Measurements from ENCODE around the gene MRPS5. TPM values are rescaled to one million over a fixed set of nuclear protein-coding genes. Genes with fewer than 3 reads are reported as not detected.

The MRPS5 gene
- total RNA-seq, 2 donors from 2014 or later, result 57.9 to 59.0 TPM

DNA sequence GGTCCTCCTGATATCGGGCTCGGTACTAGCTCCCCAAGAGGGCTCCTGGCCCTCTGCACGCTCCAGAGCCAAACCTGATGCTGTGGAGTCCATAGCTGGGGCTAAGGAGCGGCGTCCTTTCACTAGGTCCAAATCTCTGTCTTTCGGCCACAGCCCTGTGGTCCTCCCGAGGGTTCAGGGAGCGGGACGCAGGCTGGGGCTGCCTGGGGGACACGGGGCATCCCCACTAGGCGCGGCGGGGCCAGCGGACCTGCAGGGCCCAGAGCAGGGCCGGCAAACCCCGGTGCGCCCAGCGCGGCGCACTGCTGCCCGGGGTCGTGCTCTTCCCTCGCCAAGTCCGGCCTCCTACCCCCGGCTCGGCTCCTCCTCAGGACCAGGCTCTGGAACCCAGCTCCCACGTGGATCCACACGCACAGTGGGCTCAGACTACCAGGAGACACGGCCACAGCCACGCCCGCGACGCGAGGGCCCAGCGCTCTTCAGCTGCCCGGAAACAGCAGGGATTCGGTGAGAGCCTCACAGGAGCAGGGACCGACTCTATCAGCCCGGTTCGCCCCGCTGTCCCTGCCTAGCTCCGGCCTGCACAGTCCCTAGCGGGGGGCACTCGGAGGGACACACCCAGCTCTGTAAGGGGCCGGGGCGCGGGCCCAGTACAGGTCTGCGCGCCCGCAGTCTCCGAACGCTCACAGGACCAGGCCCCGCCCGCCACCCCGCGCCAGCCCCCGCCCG is 37.4 kb upstream of the MRPS5 start:
- Mint-ChIP-seq H3K9me3 (peaks cover 5% of the 10 kb centered on the region), H3K27ac (no peak overlapping the region), H3K4me1 (peaks cover 10% of the 10 kb centered on the region), H3K36me3 (ENCODE audit: low read depth) (peaks cover 41% of the 10 kb centered on the region), H3K27me3 (ENCODE audit: insufficient read depth) (peaks cover 4% of the 10 kb centered on the region), H3K4me3 (peak overlapping the region; percentile 75)
- H3K9me3 ChIP-seq (ENCODE audit: control insufficient read depth, low read length), result peaks cover 30% of the 10 kb centered on the region
- 7 to 17% methylated on average over 14 to 58 of the region's 58 CpGs for WGBS, 2 experiments (ENCODE audit: insufficient coverage in 1 of 2, insufficient read length in 1 of 2)
- no peak overlapping the region for H3K27ac ChIP-seq (ENCODE audit: low read depth, low read length)
- peaks cover 25% of the 10 kb centered on the region for H3K36me3 ChIP-seq (ENCODE audit: control insufficient read depth, insufficient read depth, low read length)
- H3K4me3 ChIP-seq (ENCODE audit: low read length), result peak overlapping the region; percentile 85
- no peaks in the 10 kb centered on the region for H3K4me1 ChIP-seq (ENCODE audit: control insufficient read depth, insufficient read depth, low read length)
- H3K9ac ChIP-seq (ENCODE audit: extremely low read depth, low read length, poor library complexity, severe bottlenecking), result peak overlapping the region; percentile 40
- no peak for TF ChIP-seq CTCF (conservative IDR thresholded peaks at IDR 0.05)
- H3K27me3 ChIP-seq (ENCODE audit: control insufficient read depth, insufficient read depth, low read length, poor library complexity, severe bottlenecking), result no peaks in the 10 kb centered on the region
- DNase-seq, result peak; percentile 81

DNA sequence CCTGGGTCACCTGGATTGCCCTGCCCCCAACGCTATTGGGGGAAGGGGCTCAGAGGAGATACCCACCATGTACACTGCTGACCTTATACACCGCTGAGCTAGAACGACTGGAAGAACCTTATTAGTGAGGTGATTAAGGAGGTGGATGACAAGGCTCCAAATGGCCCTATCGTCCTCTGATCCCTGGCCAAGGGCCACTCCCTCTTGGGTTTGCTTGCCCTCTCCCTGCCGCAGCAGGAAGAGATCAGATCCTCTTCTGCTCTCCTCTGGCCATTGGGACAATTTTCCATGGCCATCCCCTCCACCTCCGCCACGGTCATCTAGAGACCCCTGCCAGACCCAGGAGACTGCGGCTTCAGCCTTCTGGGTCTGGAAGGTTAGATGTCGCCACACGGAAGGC is 36.8 kb upstream of the MRPS5 start:
- Mint-ChIP-seq H3K4me3 (peak overlapping the region; percentile 75), H3K4me1 (peaks cover 8% of the 10 kb centered on the region), H3K9me3 (peaks cover 9% of the 10 kb centered on the region), H3K27me3 (ENCODE audit: insufficient read depth) (peaks cover 4% of the 10 kb centered on the region), H3K36me3 (ENCODE audit: low read depth) (peaks cover 47% of the 10 kb centered on the region), H3K27ac (no peak overlapping the region)
- WGBS, 2 experiments (ENCODE audit: insufficient coverage in 1 of 2, insufficient read length in 1 of 2), result 86 to 98% methylated on average over 7 to 10 of the region's 10 CpGs
- peak overlapping the region; percentile 85 for H3K4me3 ChIP-seq (ENCODE audit: low read length)
- H3K9ac ChIP-seq (ENCODE audit: extremely low read depth, low read length, poor library complexity, severe bottlenecking), result no peak overlapping the region
- no peaks in the 10 kb centered on the region for H3K4me1 ChIP-seq (ENCODE audit: control insufficient read depth, insufficient read depth, low read length)
- H3K9me3 ChIP-seq (ENCODE audit: control insufficient read depth, low read length), result peaks cover 36% of the 10 kb centered on the region
- TF ChIP-seq CTCF (conservative IDR thresholded peaks at IDR 0.05), result no peak
- H3K36me3 ChIP-seq (ENCODE audit: control insufficient read depth, insufficient read depth, low read length), result peaks cover 31% of the 10 kb centered on the region
- H3K27ac ChIP-seq (ENCODE audit: low read depth, low read length), result no peak overlapping the region
- no peak for DNase-seq
- H3K27me3 ChIP-seq (ENCODE audit: control insufficient read depth, insufficient read depth, low read length, poor library complexity, severe bottlenecking), result no peaks in the 10 kb centered on the region

DNA sequence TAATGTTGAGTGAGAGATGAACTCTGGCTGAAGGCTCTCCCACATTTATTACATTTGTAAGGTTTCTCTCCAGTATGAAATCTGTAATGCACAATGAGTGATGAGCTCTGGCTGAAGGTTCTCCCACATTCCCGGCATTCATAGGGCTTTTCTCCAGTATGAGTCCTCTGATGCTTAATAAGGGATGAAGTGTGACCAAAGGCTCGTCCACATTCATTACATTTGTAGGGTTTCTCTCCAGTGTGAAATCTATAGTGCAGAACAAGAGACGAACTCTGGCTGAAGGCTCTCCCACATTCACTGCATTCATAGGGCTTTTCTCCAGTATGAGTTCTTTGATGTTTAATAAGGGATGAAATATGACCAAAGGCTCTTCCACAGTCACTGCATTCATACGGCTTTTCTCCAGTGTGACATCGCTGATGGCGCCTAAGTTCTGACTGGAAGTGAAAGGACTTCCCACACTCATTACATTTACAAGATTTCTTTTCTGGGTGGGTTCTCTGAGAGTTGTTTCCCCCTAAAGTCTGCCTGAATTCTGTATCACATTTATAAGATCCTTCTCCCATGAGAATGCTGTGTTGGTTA is 27.9 kb upstream of the MRPS5 start:
- H3K4me1 Mint-ChIP-seq, result no peaks in the 10 kb centered on the region
- H3K9me3 Mint-ChIP-seq, result peaks cover 97% of the 10 kb centered on the region
- no peak overlapping the region for H3K4me3 Mint-ChIP-seq
- TF ChIP-seq CTCF (conservative IDR thresholded peaks at IDR 0.05), result no peak
- H3K27me3 Mint-ChIP-seq (ENCODE audit: insufficient read depth), result no peaks in the 10 kb centered on the region
- peaks cover 90% of the 10 kb centered on the region for H3K36me3 ChIP-seq (ENCODE audit: control insufficient read depth, insufficient read depth, low read length)
- H3K36me3 Mint-ChIP-seq (ENCODE audit: low read depth), result peaks cover 97% of the 10 kb centered on the region
- no peak overlapping the region for H3K9ac ChIP-seq (ENCODE audit: extremely low read depth, low read length, poor library complexity, severe bottlenecking)
- WGBS, 2 experiments (ENCODE audit: insufficient coverage in 1 of 2, insufficient read length in 1 of 2), result 91 to 97% methylated on average over 4 to 6 of the region's 6 CpGs
- DNase-seq, result no peak
- H3K27ac ChIP-seq (ENCODE audit: low read depth, low read length), result no peak overlapping the region
- H3K9me3 ChIP-seq (ENCODE audit: control insufficient read depth, low read length), result peaks cover 100% of the 10 kb centered on the region
- peak overlapping the region; percentile 69 for H3K4me3 ChIP-seq (ENCODE audit: low read length)
- H3K27me3 ChIP-seq (ENCODE audit: control insufficient read depth, insufficient read depth, low read length, poor library complexity, severe bottlenecking), result no peaks in the 10 kb centered on the region
- H3K4me1 ChIP-seq (ENCODE audit: control insufficient read depth, insufficient read depth, low read length), result no peaks in the 10 kb centered on the region
- H3K27ac Mint-ChIP-seq, result no peak overlapping the region

All from endodermal cell (in vitro differentiated cells).